Measurements from ENCODE around the gene RNF167.

RNF167 gene

GRCh38 chr17:4938688-4939545, 1.2 kb upstream of the RNF167 start:
- DNase-seq (ENCODE audit: low read depth, low spot score) = no peak

- no peak for DNase-seq (ENCODE audit: low read depth, low spot score)
These were observed 597 bp upstream of the RNF167 start for GRCh38 chr17:4939546-4939795.

GRCh38 chr17:4940555-4941318, 669 bp downstream of the RNF167 start:
- DNase-seq (ENCODE audit: low read depth, low spot score) = no peak

- no peak for DNase-seq (ENCODE audit: low read depth, low spot score)
These were observed 1.2 kb downstream of the RNF167 start for GRCh38 chr17:4941319-4941610.

GRCh38 chr17:4942760-4943508, 2.9 kb downstream of the RNF167 start:
- DNase-seq (ENCODE audit: low read depth, low spot score) = no peak

GRCh38 chr17:4944163-4944553, 4.1 kb downstream of the RNF167 start:
- DNase-seq (ENCODE audit: low read depth, low spot score) = no peak

- no peak for DNase-seq (ENCODE audit: low read depth, low spot score)
These were observed 4.6 kb downstream of the RNF167 start for GRCh38 chr17:4944554-4945175.

- no peak for DNase-seq (ENCODE audit: low read depth, low spot score)
These were observed 5.3 kb downstream of the RNF167 start for GRCh38 chr17:4945176-4945943.

- no peak for DNase-seq (ENCODE audit: low read depth, low spot score)
These were observed 5.8 kb downstream of the RNF167 start for GRCh38 chr17:4945944-4946280.

- no peak for DNase-seq (ENCODE audit: low read depth, low spot score)
These were observed 6.4 kb downstream of the RNF167 start for GRCh38 chr17:4946312-4946976.

- no peak for DNase-seq (ENCODE audit: low read depth, low spot score)
These were observed 6.9 kb downstream of the RNF167 start for GRCh38 chr17:4947010-4947410.

GRCh38 chr17:4947411-4948165, 7.5 kb downstream of the RNF167 start:
- no peak for DNase-seq (ENCODE audit: low read depth, low spot score)

GRCh38 chr17:4948166-4948930, 8.3 kb downstream of the RNF167 start, which contains the start of gene PFN1:
Gene PFN1 (minus strand): TSS chr17:4948530. CDS start chr17:4948394, 136 bp downstream.
- DNase-seq (ENCODE audit: low read depth, low spot score) = peak; percentile 84

GRCh38 chr17:4948931-4949320, 8.9 kb downstream of the RNF167 start:
- peak; percentile 73 for DNase-seq (ENCODE audit: low read depth, low spot score)

GRCh38 chr17:4949321-4950074, 9.4 kb downstream of the RNF167 start:
- no peak for DNase-seq (ENCODE audit: low read depth, low spot score)

GRCh38 chr17:4950075-4950745, 10.1 kb downstream of the RNF167 start:
- no peak for DNase-seq (ENCODE audit: low read depth, low spot score)

GRCh38 chr17:4950746-4951204, 10.7 kb downstream of the RNF167 start, which contains the start of gene ENO3:
Gene ENO3 (plus strand): TSS chr17:4951119. CDS start chr17:4951830, 711 bp downstream.
- DNase-seq (ENCODE audit: low read depth, low spot score) = no peak

- DNase-seq (ENCODE audit: low read depth, low spot score) = no peak
These were observed 11.4 kb downstream of the RNF167 start for GRCh38 chr17:4951486-4951885.
